Erythroblast (primary cell): ENCODE measurements around the gene DRC7.

Experiments used
- GATA1 ChIP-seq: IDR thresholded peaks from 2 replicates; pipeline ENCODE4 v1.6.1; 2011; ENCODE audit warnings: low read depth, mild to moderate bottlenecking, control low read depth, low read length, moderate library complexity
- POLR2A ChIP-seq: IDR thresholded peaks from 2 replicates; pipeline ENCODE4 v1.6.1; 2011; ENCODE audit warnings: mild to moderate bottlenecking, low read length

DNA sequence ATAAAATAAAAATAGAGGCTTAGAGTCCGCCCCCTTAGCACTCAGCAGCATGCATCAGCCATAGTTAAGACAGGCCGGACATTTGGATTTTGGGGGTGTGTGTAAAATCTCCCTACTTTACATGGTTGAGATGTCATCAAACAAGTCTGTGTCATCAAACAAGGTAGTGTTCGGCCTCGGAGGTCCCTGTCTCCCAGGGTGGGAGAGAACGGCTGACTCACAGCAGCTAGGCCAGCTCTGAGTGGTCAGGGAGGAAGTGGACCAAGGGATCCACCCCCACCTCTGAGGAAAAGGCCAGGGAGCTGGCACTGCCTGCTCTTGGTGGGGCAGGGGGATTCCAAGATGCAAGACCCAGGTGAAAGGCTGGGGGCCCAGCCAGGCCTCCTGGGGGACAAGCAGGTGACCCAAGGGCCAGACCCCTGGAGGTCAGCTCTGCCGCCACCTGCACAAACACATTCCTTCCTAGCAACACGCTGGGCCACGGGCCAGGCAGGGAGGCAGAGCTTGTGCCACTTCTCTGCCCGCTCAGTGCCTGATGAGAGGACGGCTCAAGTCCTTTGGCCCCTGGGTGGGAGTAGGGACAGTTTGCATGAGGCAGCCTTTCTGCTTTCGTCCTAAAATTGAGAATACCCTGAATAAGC is 79.2 kb downstream of the DRC7 start:
- TF ChIP-seq POLR2A (no peak), GATA1 (no peak)
